ENCODE data around the gene C1GALT1. TPM values are rescaled to one million over a fixed set of nuclear protein-coding genes. Genes with fewer than 3 reads are reported as not detected.

Gene C1GALT1
- total and polyA plus RNA-seq, 9 of the 15 experiments (the other 6 are each of a cell fraction or from before 2014, with no cell fraction given), result 5.0 to 33.2 (median 24.1) TPM

DNA sequence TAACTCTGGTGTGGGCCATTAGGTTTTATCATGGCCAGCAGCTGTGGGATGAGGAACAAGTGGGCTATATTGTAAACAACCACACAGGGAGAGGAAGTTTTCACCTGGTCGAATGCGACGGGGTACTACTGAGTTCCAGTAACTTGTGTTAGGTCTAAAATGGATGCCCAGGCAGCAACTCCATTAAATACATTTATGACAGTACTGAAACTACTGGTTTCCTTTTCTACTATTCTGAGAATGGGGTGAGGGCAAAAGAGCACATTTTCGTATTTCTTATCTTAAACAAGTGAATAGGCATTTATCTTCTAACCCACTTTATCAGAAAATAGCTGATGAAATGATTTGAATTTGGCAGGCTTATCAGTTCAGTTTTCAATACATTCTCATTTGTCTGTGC lies 109.7 kb downstream of the C1GALT1 start:
- no peak overlapping the region for H3K27ac ChIP-seq (ENCODE audit: extremely low read depth, low read depth, low read length)

More for the DNA sequence above, 109.7 kb downstream of the C1GALT1 start:
- intact Hi-C loops (cut with micrococcal nuclease), result loop anchor here (10.0 kb wide), 1 partner anchor 187 kb away; no protein-coding TSS in a partner anchor
- Histone ChIP-seq H4K20me1 (replicated peaks; ENCODE audit: control insufficient read depth, insufficient read depth, low read length) (no peaks in the 10 kb centered on the region), H3K4me1 (replicated peaks in 1 of 2; ENCODE audit: control insufficient read depth in 2 of 2, insufficient read depth in 2 of 2, low read length in 2 of 2) (peaks cover 0 to 7% of the 10 kb centered on the region in 2 experiments; a peak in 2 of 5 replicates), H3K9me1 (ENCODE audit: control insufficient read depth, insufficient read depth, low read length) (no peaks in the 10 kb centered on the region), H3K79me2 (ENCODE audit: control insufficient read depth, insufficient read depth, low read length) (no peaks in the 10 kb centered on the region), H3K9ac (ENCODE audit: insufficient read depth in 1 of 2, low read depth in 2 of 2, low read length in 2 of 2) (no peak overlapping the region), H3K4me2 (ENCODE audit: insufficient read depth, low read length) (no peak overlapping the region), H3K9me3 (replicated peaks; ENCODE audit: control insufficient read depth, insufficient read depth, low read depth, low read length) (no peaks in the 10 kb centered on the region), H3K27me3 (ENCODE audit: control insufficient read depth in 2 of 2, insufficient read depth in 2 of 2, low read length in 2 of 2) (no peaks in the 10 kb centered on the region), H3K36me3 (ENCODE audit: control insufficient read depth, insufficient read depth, low read length) (no peaks in the 10 kb centered on the region), H2AFZ (ENCODE audit: low read depth, low read length) (peak overlapping the region; percentile 77), H3K4me3 (no peak overlapping the region)
- ChIA-PET CTCF (ENCODE audit: low intra/inter-chr PET ratio) (no interaction called here), POLR2A (interaction anchor here (1.2 kb wide), 1 partner anchor 193 kb away, joined by 3 read pairs; no protein-coding TSS in a partner anchor)
- no peak for DNase-seq (ENCODE audit: extremely low read depth in 1 of 4, low spot score in 3 of 4)
- in situ Hi-C loops (cut with MboI), result no loop called here
- FAIRE-seq, result no peak
- TF ChIP-seq FOXA3 (CRISPR knock-in tag; conservative IDR thresholded peaks at IDR 0.05 in 1 of 2, IDR thresholded peaks at IDR 0.05 in 1 of 2) (no peak), CREM (IDR thresholded peaks at IDR 0.05; ENCODE audit: low read depth) (no peak), HDAC1 (IDR thresholded peaks at IDR 0.05) (no peak), SREBF2 (CRISPR knock-in tag; IDR thresholded peaks at IDR 0.05) (no peak), CXXC5 (CRISPR knock-in tag; IDR thresholded peaks at IDR 0.05) (no peak), MTA1 (IDR thresholded peaks at IDR 0.05; ENCODE audit: borderline replicate concordance) (no peak), ETV1 (tag; conservative IDR thresholded peaks at IDR 0.05; ENCODE audit: low read depth) (no peak)
- TF ChIP-seq, protein P1, sequence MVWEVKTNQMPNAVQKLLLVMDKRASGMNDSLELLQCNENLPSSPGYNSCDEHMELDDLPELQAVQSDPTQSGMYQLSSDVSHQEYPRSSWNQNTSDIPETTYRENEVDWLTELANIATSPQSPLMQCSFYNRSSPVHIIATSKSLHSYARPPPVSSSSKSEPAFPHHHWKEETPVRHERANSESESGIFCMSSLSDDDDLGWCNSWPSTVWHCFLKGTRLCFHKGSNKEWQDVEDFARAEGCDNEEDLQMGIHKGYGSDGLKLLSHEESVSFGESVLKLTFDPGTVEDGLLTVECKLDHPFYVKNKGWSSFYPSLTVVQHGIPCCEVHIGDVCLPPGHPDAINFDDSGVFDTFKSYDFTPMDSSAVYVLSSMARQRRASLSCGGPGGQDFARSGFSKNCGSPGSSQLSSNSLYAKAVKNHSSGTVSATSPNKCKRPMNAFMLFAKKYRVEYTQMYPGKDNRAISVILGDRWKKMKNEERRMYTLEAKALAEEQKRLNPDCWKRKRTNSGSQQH (CRISPR knock-in tag; IDR thresholded peaks at IDR 0.05), result no peak
- TF ChIP-seq, protein P2, sequence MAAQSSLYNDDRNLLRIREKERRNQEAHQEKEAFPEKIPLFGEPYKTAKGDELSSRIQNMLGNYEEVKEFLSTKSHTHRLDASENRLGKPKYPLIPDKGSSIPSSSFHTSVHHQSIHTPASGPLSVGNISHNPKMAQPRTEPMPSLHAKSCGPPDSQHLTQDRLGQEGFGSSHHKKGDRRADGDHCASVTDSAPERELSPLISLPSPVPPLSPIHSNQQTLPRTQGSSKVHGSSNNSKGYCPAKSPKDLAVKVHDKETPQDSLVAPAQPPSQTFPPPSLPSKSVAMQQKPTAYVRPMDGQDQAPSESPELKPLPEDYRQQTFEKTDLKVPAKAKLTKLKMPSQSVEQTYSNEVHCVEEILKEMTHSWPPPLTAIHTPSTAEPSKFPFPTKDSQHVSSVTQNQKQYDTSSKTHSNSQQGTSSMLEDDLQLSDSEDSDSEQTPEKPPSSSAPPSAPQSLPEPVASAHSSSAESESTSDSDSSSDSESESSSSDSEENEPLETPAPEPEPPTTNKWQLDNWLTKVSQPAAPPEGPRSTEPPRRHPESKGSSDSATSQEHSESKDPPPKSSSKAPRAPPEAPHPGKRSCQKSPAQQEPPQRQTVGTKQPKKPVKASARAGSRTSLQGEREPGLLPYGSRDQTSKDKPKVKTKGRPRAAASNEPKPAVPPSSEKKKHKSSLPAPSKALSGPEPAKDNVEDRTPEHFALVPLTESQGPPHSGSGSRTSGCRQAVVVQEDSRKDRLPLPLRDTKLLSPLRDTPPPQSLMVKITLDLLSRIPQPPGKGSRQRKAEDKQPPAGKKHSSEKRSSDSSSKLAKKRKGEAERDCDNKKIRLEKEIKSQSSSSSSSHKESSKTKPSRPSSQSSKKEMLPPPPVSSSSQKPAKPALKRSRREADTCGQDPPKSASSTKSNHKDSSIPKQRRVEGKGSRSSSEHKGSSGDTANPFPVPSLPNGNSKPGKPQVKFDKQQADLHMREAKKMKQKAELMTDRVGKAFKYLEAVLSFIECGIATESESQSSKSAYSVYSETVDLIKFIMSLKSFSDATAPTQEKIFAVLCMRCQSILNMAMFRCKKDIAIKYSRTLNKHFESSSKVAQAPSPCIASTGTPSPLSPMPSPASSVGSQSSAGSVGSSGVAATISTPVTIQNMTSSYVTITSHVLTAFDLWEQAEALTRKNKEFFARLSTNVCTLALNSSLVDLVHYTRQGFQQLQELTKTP (IDR thresholded peaks at IDR 0.05; ENCODE audit: low read depth in 1 of 2, partially characterized antibody in 2 of 2), result no peak
- BruUV-seq (replicated peaks), result no TSS peak
- no peak for ATAC-seq
- 29% methylated on average over 4 of the region's 4 CpGs for WGBS (ENCODE audit: insufficient coverage, low coverage, missing lambda C conversion rate)

Measured in K562 (cell line).